Measurements from ENCODE around the gene SLC41A3. TPM values are rescaled to one million over a fixed set of nuclear protein-coding genes. Genes with fewer than 3 reads are reported as not detected.

The SLC41A3 gene
- total and polyA plus RNA-seq, 10 of the 15 experiments (the other 5 are each of a cell fraction or from before 2014, with no cell fraction given) = 8.3 to 29.5 (median 16.7) TPM

- Histone ChIP-seq H3K9ac (ENCODE audit: control insufficient read depth, insufficient read depth, low read length) (no peak overlapping the region), H3K27me3 (replicated peaks in 1 of 2; ENCODE audit: control insufficient read depth in 2 of 2, insufficient read depth in 2 of 2, low read length in 1 of 2) (no peaks in the 10 kb centered on the region), H3K9me3 (replicated peaks; ENCODE audit: control insufficient read depth, insufficient read depth, low read length) (no peaks in the 10 kb centered on the region), H2AFZ (ENCODE audit: control insufficient read depth, low read depth, low read length) (no peak overlapping the region), H3K4me1 (ENCODE audit: control insufficient read depth, insufficient read depth, low read length) (no peaks in the 10 kb centered on the region), H3K4me3 (no peak overlapping the region), H3K4me2 (ENCODE audit: control insufficient read depth, insufficient read depth) (no peak overlapping the region), H3K27ac (ENCODE audit: control insufficient read depth, insufficient read depth) (no peak overlapping the region), H3K36me3 (ENCODE audit: control insufficient read depth in 2 of 2, insufficient read depth in 2 of 2, low read length in 1 of 2) (no peaks in the 10 kb centered on the region; a peak in 1 of 4 replicates), H3K79me2 (ENCODE audit: control insufficient read depth, insufficient read depth, low read length) (no peaks in the 10 kb centered on the region), H4K20me1 (ENCODE audit: control insufficient read depth, insufficient read depth) (no peaks in the 10 kb centered on the region)
- TF ChIP-seq RAD21 (IDR thresholded peaks at IDR 0.05; ENCODE audit: insufficient read depth, low read depth, low read length) (no peak), YBX1 (IDR thresholded peaks at IDR 0.05) (no peak)
- no peak for ATAC-seq
- in situ Hi-C loops (cut with MboI) = no loop called here
- SMC1A ChIA-PET (ENCODE audit: uncharacterized antibody, unreplicated experiment) = no interaction called here
- CTCF ChIA-PET = no interaction called here
- WGBS (ENCODE audit: insufficient coverage, insufficient replicate concordance, low lambda C conversion rate, missing lambda C conversion rate) = 96% methylated on average over 4 of the region's 4 CpGs
- POLR2A ChIA-PET = no interaction called here
- no TSS peak for BruUV-seq (replicated peaks)
- RAD21 ChIA-PET (ENCODE audit: unreplicated experiment) = no interaction called here
- FAIRE-seq = no peak
- intact Hi-C loops (cut with micrococcal nuclease; ENCODE audit: unreplicated experiment) = no loop called here
- no peak for DNase-seq (ENCODE audit: low read depth, low spot score)
Measured at GRCh38 chr3:126014252-126014651, 69.7 kb downstream of the SLC41A3 start.

- Histone ChIP-seq H3K79me2 (ENCODE audit: control insufficient read depth, insufficient read depth, low read length) (no peaks in the 10 kb centered on the region), H3K4me1 (ENCODE audit: control insufficient read depth, insufficient read depth, low read length) (no peaks in the 10 kb centered on the region), H3K9me3 (replicated peaks; ENCODE audit: control insufficient read depth, insufficient read depth, low read length) (no peaks in the 10 kb centered on the region), H3K4me2 (ENCODE audit: control insufficient read depth, insufficient read depth) (no peak overlapping the region), H3K4me3 (no peak overlapping the region), H3K9ac (ENCODE audit: control insufficient read depth, insufficient read depth, low read length) (no peak overlapping the region), H3K36me3 (ENCODE audit: control insufficient read depth in 2 of 2, insufficient read depth in 2 of 2, low read length in 1 of 2) (no peaks in the 10 kb centered on the region; a peak in 1 of 4 replicates), H3K27me3 (replicated peaks in 1 of 2; ENCODE audit: control insufficient read depth in 2 of 2, insufficient read depth in 2 of 2, low read length in 1 of 2) (no peaks in the 10 kb centered on the region), H4K20me1 (ENCODE audit: control insufficient read depth, insufficient read depth) (no peaks in the 10 kb centered on the region), H2AFZ (ENCODE audit: control insufficient read depth, low read depth, low read length) (no peak overlapping the region), H3K27ac (ENCODE audit: control insufficient read depth, insufficient read depth) (no peak overlapping the region)
- no TSS peak for BruUV-seq (replicated peaks)
- RAD21 ChIA-PET (ENCODE audit: unreplicated experiment) = no interaction called here
- intact Hi-C loops (cut with micrococcal nuclease; ENCODE audit: unreplicated experiment) = no loop called here
- FAIRE-seq (no peak), ATAC-seq (no peak), DNase-seq (ENCODE audit: low read depth, low spot score) (no peak)
- WGBS (ENCODE audit: insufficient coverage, insufficient replicate concordance, low lambda C conversion rate, missing lambda C conversion rate) = 90% methylated on average over 8 of the region's 8 CpGs
- POLR2A ChIA-PET = no interaction called here
- SMC1A ChIA-PET (ENCODE audit: uncharacterized antibody, unreplicated experiment) = no interaction called here
- CTCF ChIA-PET = no interaction called here
- in situ Hi-C loops (cut with MboI) = no loop called here
- TF ChIP-seq MTA3 (IDR thresholded peaks at IDR 0.05; ENCODE audit: borderline replicate concordance, low read length) (no peak), RAD51 (IDR thresholded peaks at IDR 0.05) (no peak), ATF3 (IDR thresholded peaks at IDR 0.05; ENCODE audit: borderline replicate concordance, extremely low read depth, low read depth, low read length) (no peak), E2F8 (IDR thresholded peaks at IDR 0.05; ENCODE audit: low read depth, partially characterized antibody) (no peak), NRF1 (conservative IDR thresholded peaks at IDR 0.05; ENCODE audit: low read depth, low read length) (no peak), HDGF (IDR thresholded peaks at IDR 0.05) (no peak), CEBPZ (IDR thresholded peaks at IDR 0.05; ENCODE audit: low read depth, low read length) (no peak), SREBF1 (IDR thresholded peaks at IDR 0.05; ENCODE audit: low read length) (no peak), HDAC2 (IDR thresholded peaks at IDR 0.05) (no peak), TCF12 (IDR thresholded peaks at IDR 0.05; ENCODE audit: low read depth, low read length) (no peak), MEF2B (IDR thresholded peaks at IDR 0.05; ENCODE audit: partially characterized antibody, poor library complexity, severe bottlenecking) (no peak), RAD21 (IDR thresholded peaks at IDR 0.05; ENCODE audit: insufficient read depth, low read depth, low read length) (no peak)
Measured at GRCh38 chr3:126013751-126014156, 70.2 kb downstream of the SLC41A3 start.
